Measurements from ENCODE around the gene TBC1D4.

The TBC1D4 gene

GRCh38 chr13:75399168-75399878 is 82.6 kb downstream of the TBC1D4 start:
- TF ChIP-seq CTCF (IDR thresholded peaks at IDR 0.05; ENCODE audit: unreplicated experiment in 3 of 3) = no peak
- Mint-ChIP-seq H3K9me3 (peaks cover 24% of the 10 kb centered on the region), H3K27ac (no peak overlapping the region), H3K27me3 (ENCODE audit: low read depth) (no peaks in the 10 kb centered on the region), H3K4me3 (no peak overlapping the region), H3K36me3 (ENCODE audit: low read depth) (peaks cover 29% of the 10 kb centered on the region), H3K4me1 (peaks cover 38% of the 10 kb centered on the region)

GRCh38 chr13:75398072-75398471 is 83.9 kb downstream of the TBC1D4 start:
- peaks cover 24% of the 10 kb centered on the region for H3K9me3 Mint-ChIP-seq
- H3K27me3 Mint-ChIP-seq (ENCODE audit: low read depth) = no peaks in the 10 kb centered on the region
- peaks cover 29% of the 10 kb centered on the region for H3K36me3 Mint-ChIP-seq (ENCODE audit: low read depth)
- H3K4me1 Mint-ChIP-seq = peaks cover 26% of the 10 kb centered on the region
- H3K4me3 Mint-ChIP-seq = no peak overlapping the region
- TF ChIP-seq CTCF (IDR thresholded peaks at IDR 0.05; ENCODE audit: unreplicated experiment in 3 of 3) = no peak
- H3K27ac Mint-ChIP-seq = no peak overlapping the region

DNA sequence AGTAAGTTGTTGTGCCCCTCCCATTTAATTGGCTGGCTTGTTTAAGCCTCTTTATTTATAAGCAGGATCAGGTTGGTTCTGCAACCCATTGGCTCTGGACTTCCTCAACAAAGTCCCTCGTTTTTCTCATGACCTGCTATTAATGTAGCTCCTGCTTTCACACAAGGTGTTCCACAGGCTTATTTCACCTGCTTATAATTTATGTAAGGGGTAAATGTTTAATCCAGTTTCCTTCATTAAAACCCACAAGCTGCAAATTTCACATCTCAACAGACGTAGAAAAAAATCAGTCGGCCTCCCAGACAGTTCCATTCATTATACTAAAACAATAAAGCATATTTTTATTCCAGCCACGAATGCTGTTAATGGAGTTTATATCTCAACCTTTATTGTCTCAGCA is 86.1 kb downstream of the TBC1D4 start:
- H3K27me3 Mint-ChIP-seq (ENCODE audit: low read depth) = no peaks in the 10 kb centered on the region
- TF ChIP-seq CTCF (IDR thresholded peaks at IDR 0.05; ENCODE audit: unreplicated experiment in 3 of 3) = no peak
- peak overlapping the region in 2 of 3 experiments; percentile 35 to 78 for H3K27ac Mint-ChIP-seq
- H3K4me3 Mint-ChIP-seq = no peak overlapping the region
- peaks cover 25% of the 10 kb centered on the region for H3K36me3 Mint-ChIP-seq (ENCODE audit: low read depth)
- peaks cover 23% of the 10 kb centered on the region for H3K9me3 Mint-ChIP-seq
- H3K4me1 Mint-ChIP-seq = peaks cover 6% of the 10 kb centered on the region

DNA sequence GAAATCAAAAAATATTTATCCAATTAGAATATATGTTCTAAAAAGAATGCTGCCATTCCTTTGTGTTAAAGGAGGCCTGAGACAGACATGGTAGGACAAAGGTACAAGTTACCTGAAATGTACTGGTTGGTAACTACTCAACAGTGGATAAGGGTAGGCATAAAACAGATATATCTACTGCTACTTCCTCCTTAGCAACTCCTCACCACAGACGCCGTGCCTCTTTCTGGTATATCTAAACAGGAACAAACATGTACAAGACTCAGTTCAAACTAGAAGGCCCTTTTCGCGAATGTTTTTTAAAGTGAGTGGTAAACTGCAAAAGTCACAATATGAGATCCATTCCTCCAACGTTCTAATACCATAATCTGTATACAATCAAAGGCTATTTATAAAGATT is 86.9 kb downstream of the TBC1D4 start:
- peaks cover 5% of the 10 kb centered on the region for H3K4me1 Mint-ChIP-seq
- H3K27me3 Mint-ChIP-seq (ENCODE audit: low read depth) = no peaks in the 10 kb centered on the region
- no peak overlapping the region for H3K4me3 Mint-ChIP-seq
- H3K36me3 Mint-ChIP-seq (ENCODE audit: low read depth) = peaks cover 18% of the 10 kb centered on the region
- peak overlapping the region in 1 of 3 experiments; percentile 30 for H3K27ac Mint-ChIP-seq
- H3K9me3 Mint-ChIP-seq = peaks cover 17% of the 10 kb centered on the region
- no peak for TF ChIP-seq CTCF (IDR thresholded peaks at IDR 0.05; ENCODE audit: unreplicated experiment in 3 of 3)

DNA sequence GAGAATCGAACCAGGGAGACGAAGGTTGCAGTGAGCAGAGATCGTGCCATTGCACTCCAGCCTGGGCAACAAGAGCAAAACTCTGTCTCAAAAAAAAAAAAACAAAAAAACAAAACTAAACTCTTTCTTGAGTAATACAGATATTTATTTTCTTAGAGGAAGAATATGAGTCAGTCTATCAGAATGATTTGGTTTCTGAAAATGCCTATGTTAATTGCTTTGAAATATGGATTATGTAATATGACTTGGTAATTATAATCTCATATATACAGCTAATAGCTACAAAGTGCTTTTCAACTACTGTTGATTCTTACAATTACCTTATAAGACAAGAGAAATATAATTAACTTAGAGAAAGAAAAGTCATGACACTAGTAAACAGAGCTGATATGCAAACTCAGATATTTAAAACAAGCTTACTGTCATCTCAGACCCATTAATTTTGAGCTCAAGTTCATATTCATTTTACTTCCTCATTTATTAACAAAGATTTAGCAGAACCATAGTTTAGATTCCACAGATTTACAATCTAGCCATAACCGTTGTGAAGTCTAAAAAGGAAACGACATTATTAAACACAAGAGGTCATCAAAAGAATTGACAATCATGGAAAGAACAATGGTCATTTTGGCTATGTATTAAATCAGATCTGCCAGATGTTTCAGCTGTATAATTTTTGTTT is 88.0 kb downstream of the TBC1D4 start:
- peaks cover 15% of the 10 kb centered on the region for H3K9me3 Mint-ChIP-seq
- no peak overlapping the region for H3K4me3 Mint-ChIP-seq
- H3K4me1 Mint-ChIP-seq = peaks cover 5% of the 10 kb centered on the region
- no peak overlapping the region for H3K27ac Mint-ChIP-seq
- no peaks in the 10 kb centered on the region for H3K27me3 Mint-ChIP-seq (ENCODE audit: low read depth)
- TF ChIP-seq CTCF (IDR thresholded peaks at IDR 0.05; ENCODE audit: unreplicated experiment in 3 of 3) = no peak
- H3K36me3 Mint-ChIP-seq (ENCODE audit: low read depth) = peaks cover 16% of the 10 kb centered on the region

Data from nephron (organoid).